Measurements from ENCODE around the gene PRPF19. TPM values are rescaled to one million over a fixed set of nuclear protein-coding genes. Genes with fewer than 3 reads are reported as not detected.

The PRPF19 gene
- total and polyA plus RNA-seq, 9 of the 15 experiments (the other 6 are each of a cell fraction or from before 2014, with no cell fraction given): 9.4 to 212 (median 73.2) TPM

GRCh38 chr11:60891103-60891741, 15.2 kb downstream of the PRPF19 start (continued):
- no peak for TF ChIP-seq TFE3 (CRISPR knock-in tag; IDR thresholded peaks at IDR 0.05)
- TF ChIP-seq ZNF707 (CRISPR knock-in tag; conservative IDR thresholded peaks at IDR 0.05): no peak
- no peak for TF ChIP-seq ZNF253 (CRISPR knock-in tag; conservative IDR thresholded peaks at IDR 0.05)
- no peak for TF ChIP-seq ZNF133 (CRISPR knock-in tag; IDR thresholded peaks at IDR 0.05)
- no peak for TF ChIP-seq FOXA3 (CRISPR knock-in tag; conservative IDR thresholded peaks at IDR 0.05 in 1 of 2, IDR thresholded peaks at IDR 0.05 in 1 of 2)
- TF ChIP-seq YY1 (IDR thresholded peaks at IDR 0.05; ENCODE audit: borderline replicate concordance in 1 of 3, control insufficient read depth in 1 of 3, extremely low read depth in 1 of 3, insufficient read depth in 3 of 3, insufficient read length in 1 of 3, insufficient replicate concordance in 2 of 3, low read depth in 1 of 3, low read length in 2 of 3): no peak
- no peak for TF ChIP-seq ZNF77 (CRISPR knock-in tag; IDR thresholded peaks at IDR 0.05)
- no peak for TF ChIP-seq HNRNPLL (IDR thresholded peaks at IDR 0.05; ENCODE audit: low read depth, low read length, poor library complexity, severe bottlenecking)
- no peak for TF ChIP-seq NFE2L1 (tag; IDR thresholded peaks at IDR 0.05; ENCODE audit: borderline replicate concordance, low read depth)
- no peak for TF ChIP-seq KAT2B (IDR thresholded peaks at IDR 0.05; ENCODE audit: low read depth, low read length)
- no peak for TF ChIP-seq BCLAF1 (IDR thresholded peaks at IDR 0.05; ENCODE audit: borderline replicate concordance in 1 of 2, control insufficient read depth in 1 of 2, low read depth in 2 of 2, low read length in 1 of 2)
- no peak for TF ChIP-seq ZKSCAN8 (CRISPR knock-in tag; IDR thresholded peaks at IDR 0.05)
- TF ChIP-seq PREB (CRISPR knock-in tag; IDR thresholded peaks at IDR 0.05): no peak
- TF ChIP-seq CHD4 (IDR thresholded peaks at IDR 0.05; ENCODE audit: insufficient read depth, insufficient replicate concordance, low read depth, low read length, poor library complexity, severe bottlenecking): no peak
- TF ChIP-seq HEY1 (CRISPR knock-in tag; IDR thresholded peaks at IDR 0.05; ENCODE audit: borderline replicate concordance): no peak
- TF ChIP-seq PBX2 (CRISPR knock-in tag; IDR thresholded peaks at IDR 0.05; ENCODE audit: low read depth): no peak
- TF ChIP-seq PBX2 (tag; conservative IDR thresholded peaks at IDR 0.05; ENCODE audit: low read depth): no peak
